ENCODE measurements around the gene SERPINE2. TPM values are rescaled to one million over a fixed set of nuclear protein-coding genes. Genes with fewer than 3 reads are reported as not detected.

Gene SERPINE2
- total RNA-seq, 1 experiment from 2014 or later = 3.8 TPM

DNA sequence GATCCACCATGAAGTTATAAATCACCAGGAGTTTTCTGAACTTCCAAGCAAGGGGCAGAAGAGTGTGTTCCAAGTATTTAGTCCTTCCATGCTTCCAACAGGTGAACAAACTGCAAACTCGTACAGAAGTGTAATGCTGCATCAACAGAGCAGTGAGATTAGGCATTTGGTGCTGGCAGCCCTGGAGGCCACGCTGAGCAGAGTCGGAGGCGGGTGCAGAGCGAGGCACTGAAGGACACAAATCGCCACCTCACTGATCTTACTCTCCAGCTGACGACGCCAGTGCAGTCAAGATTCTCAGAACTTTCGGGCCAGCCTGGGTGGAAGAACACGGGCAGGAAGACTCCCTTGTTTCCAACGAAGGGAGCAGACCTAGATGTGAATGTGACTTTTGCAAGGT is 39.2 kb downstream of the SERPINE2 start:
- ChIA-PET POLR2A (no interaction called here), CTCF (no interaction called here)
- Mint-ChIP-seq H3K36me3 (ENCODE audit: insufficient read depth, unreplicated experiment) (no peaks in the 10 kb centered on the region), H3K27ac (ENCODE audit: unreplicated experiment) (no peak overlapping the region), H3K4me1 (ENCODE audit: low read depth, unreplicated experiment) (no peaks in the 10 kb centered on the region), H3K9me3 (ENCODE audit: unreplicated experiment) (no peaks in the 10 kb centered on the region), H3K4me3 (ENCODE audit: unreplicated experiment) (no peak overlapping the region), H3K27me3 (ENCODE audit: insufficient read depth, unreplicated experiment) (no peaks in the 10 kb centered on the region)
- no peaks in the 10 kb centered on the region for H3K27me3 ChIP-seq (replicated peaks; ENCODE audit: control insufficient read depth, insufficient read depth, low read length)
- H3K9me3 ChIP-seq = peaks cover 4% of the 10 kb centered on the region; the same call in 1 of the 2 replicates
- intact Hi-C loops (cut with micrococcal nuclease; ENCODE audit: unreplicated experiment) = no loop called here
- H3K4me1 ChIP-seq = no peaks in the 10 kb centered on the region
- no peak for DNase-seq
- H3K4me3 ChIP-seq (ENCODE audit: low read depth, low read length) = no peak overlapping the region
- H3K36me3 ChIP-seq (ENCODE audit: control insufficient read depth, insufficient read depth, low read length) = no peaks in the 10 kb centered on the region
- BruUV-seq (replicated peaks) = no TSS peak
- TF ChIP-seq, protein P1, sequence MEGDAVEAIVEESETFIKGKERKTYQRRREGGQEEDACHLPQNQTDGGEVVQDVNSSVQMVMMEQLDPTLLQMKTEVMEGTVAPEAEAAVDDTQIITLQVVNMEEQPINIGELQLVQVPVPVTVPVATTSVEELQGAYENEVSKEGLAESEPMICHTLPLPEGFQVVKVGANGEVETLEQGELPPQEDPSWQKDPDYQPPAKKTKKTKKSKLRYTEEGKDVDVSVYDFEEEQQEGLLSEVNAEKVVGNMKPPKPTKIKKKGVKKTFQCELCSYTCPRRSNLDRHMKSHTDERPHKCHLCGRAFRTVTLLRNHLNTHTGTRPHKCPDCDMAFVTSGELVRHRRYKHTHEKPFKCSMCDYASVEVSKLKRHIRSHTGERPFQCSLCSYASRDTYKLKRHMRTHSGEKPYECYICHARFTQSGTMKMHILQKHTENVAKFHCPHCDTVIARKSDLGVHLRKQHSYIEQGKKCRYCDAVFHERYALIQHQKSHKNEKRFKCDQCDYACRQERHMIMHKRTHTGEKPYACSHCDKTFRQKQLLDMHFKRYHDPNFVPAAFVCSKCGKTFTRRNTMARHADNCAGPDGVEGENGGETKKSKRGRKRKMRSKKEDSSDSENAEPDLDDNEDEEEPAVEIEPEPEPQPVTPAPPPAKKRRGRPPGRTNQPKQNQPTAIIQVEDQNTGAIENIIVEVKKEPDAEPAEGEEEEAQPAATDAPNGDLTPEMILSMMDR (IDR thresholded peaks at IDR 0.05; ENCODE audit: insufficient read depth in 1 of 2, low read depth in 1 of 2, low read length in 1 of 2, severe bottlenecking in 1 of 2, unreplicated experiment in 1 of 2) = no peak

DNA sequence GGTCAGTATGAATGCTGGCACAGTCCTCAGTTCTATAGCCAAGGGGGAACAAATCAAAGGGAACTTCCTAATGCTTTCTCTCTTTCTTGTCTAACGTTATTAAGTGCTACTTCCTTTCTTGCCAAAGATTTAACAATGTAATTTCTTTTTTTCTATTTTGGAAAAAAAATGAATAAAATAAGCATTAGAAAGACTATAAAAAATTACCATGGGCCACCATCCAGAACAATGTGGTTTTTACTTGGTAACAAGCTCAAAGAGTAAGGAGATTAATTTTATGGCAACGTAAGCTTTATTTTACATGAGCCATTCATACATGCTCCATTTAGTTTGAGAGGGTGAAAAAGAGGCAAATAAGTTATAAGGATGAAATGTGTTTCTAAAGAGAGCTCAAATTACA is 40.1 kb downstream of the SERPINE2 start:
- ChIA-PET CTCF (interaction anchor here (0.6 kb wide), 1 partner anchor 147 kb away, joined by 6 read pairs; no protein-coding TSS in a partner anchor), POLR2A (no interaction called here)
- H3K27me3 Mint-ChIP-seq (ENCODE audit: insufficient read depth, unreplicated experiment) = no peaks in the 10 kb centered on the region
- no peak overlapping the region for H3K4me3 ChIP-seq (ENCODE audit: low read depth, low read length)
- H3K36me3 ChIP-seq (ENCODE audit: control insufficient read depth, insufficient read depth, low read length) = no peaks in the 10 kb centered on the region
- H3K4me3 Mint-ChIP-seq (ENCODE audit: unreplicated experiment) = no peak overlapping the region
- H3K4me1 ChIP-seq = peaks cover 5% of the 10 kb centered on the region
- no peaks in the 10 kb centered on the region for H3K36me3 Mint-ChIP-seq (ENCODE audit: insufficient read depth, unreplicated experiment)
- BruUV-seq (replicated peaks) = no TSS peak
- no peaks in the 10 kb centered on the region for H3K9me3 Mint-ChIP-seq (ENCODE audit: unreplicated experiment)
- peaks cover 4% of the 10 kb centered on the region; the same call in 1 of the 2 replicates for H3K9me3 ChIP-seq
- TF ChIP-seq, protein P1 (IDR thresholded peaks at IDR 0.05; ENCODE audit: insufficient read depth in 1 of 2, low read depth in 1 of 2, low read length in 1 of 2, severe bottlenecking in 1 of 2, unreplicated experiment in 1 of 2) = no peak
- no peak for DNase-seq
- H3K27ac Mint-ChIP-seq (ENCODE audit: unreplicated experiment) = no peak overlapping the region
- no peaks in the 10 kb centered on the region for H3K27me3 ChIP-seq (replicated peaks; ENCODE audit: control insufficient read depth, insufficient read depth, low read length)
- intact Hi-C loops (cut with micrococcal nuclease; ENCODE audit: unreplicated experiment) = no loop called here
- H3K4me1 Mint-ChIP-seq (ENCODE audit: low read depth, unreplicated experiment) = no peaks in the 10 kb centered on the region

DNA sequence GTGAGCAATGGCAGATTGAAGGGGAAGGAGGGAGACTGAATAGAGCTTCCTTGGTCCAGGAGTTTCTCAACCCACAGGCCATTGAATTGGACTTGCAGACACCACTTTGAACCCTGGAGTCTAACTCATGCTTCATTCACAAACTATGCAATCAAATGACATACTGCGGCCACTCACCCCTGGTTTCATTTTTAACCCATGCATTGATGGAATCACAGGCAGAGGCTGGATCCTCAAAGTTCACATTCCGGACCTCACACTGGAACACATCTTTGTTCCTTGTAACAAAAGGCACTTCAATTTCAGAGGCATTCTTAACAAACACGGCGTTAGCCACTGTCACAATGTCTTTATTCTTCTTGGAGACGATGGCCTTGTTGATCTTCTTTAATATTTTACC is 41.1 kb downstream of the SERPINE2 start:
- no peak for DNase-seq
- Histone ChIP-seq H3K4me3 (ENCODE audit: low read depth, low read length) (no peak overlapping the region), H3K36me3 (ENCODE audit: control insufficient read depth, insufficient read depth, low read length) (no peaks in the 10 kb centered on the region), H3K27me3 (replicated peaks; ENCODE audit: control insufficient read depth, insufficient read depth, low read length) (no peaks in the 10 kb centered on the region), H3K9me3 (peaks cover 4% of the 10 kb centered on the region; the same call in 1 of the 2 replicates), H3K4me1 (peaks cover 5% of the 10 kb centered on the region)
- Mint-ChIP-seq H3K27me3 (ENCODE audit: insufficient read depth, unreplicated experiment) (no peaks in the 10 kb centered on the region), H3K27ac (ENCODE audit: unreplicated experiment) (no peak overlapping the region), H3K36me3 (ENCODE audit: insufficient read depth, unreplicated experiment) (no peaks in the 10 kb centered on the region), H3K9me3 (ENCODE audit: unreplicated experiment) (no peaks in the 10 kb centered on the region), H3K4me3 (ENCODE audit: unreplicated experiment) (no peak overlapping the region), H3K4me1 (ENCODE audit: low read depth, unreplicated experiment) (no peaks in the 10 kb centered on the region)
- ChIA-PET CTCF (no interaction called here), POLR2A (no interaction called here)
- intact Hi-C loops (cut with micrococcal nuclease; ENCODE audit: unreplicated experiment) = no loop called here
- BruUV-seq (replicated peaks) = no TSS peak
- TF ChIP-seq, protein P1 (IDR thresholded peaks at IDR 0.05; ENCODE audit: insufficient read depth in 1 of 2, low read depth in 1 of 2, low read length in 1 of 2, severe bottlenecking in 1 of 2, unreplicated experiment in 1 of 2) = no peak
